CD4-positive, alpha-beta T cell (primary cell): ENCODE results near the gene RAPGEF2. TPM values are rescaled to one million over a fixed set of nuclear protein-coding genes. Genes with fewer than 3 reads are reported as not detected.

Experiments used
- ATAC-seq: fragments of 200-7000 bp; cut with Tn5 transposase; one replicate; pipeline ENCODE4 v1.10.0; 2022; ENCODE audit warnings: mild to moderate bottlenecking; ENCODE audit not compliant: poor library complexity
- CTCF ChIA-PET: fragments of 350-600 bp; sonication (Branson Sonifier 250); formaldehyde crosslinking; loops from one replicate; lab custom pipeline; 2021; ENCODE audit warnings: antibody characterized with exemption, inconsistent platforms; lab: Charles Lee
- POLR2A ChIA-PET: fragments of 350-600 bp; sonication (Branson Sonifier 250); formaldehyde crosslinking; loops from one replicate; lab custom pipeline; 2021; ENCODE audit warnings: antibody characterized with exemption, inconsistent platforms; lab: Charles Lee
- DNase-seq, 14 experiments: peaks; one replicate each; pipeline ENCODE4 v3.0.0-alpha.2; 2013 to 2020; ENCODE audit warnings: mixed read lengths in 2 of 14
- H3K27ac ChIP-seq, 2 donors: one replicate each; pipeline versions ENCODE4 v1.5.1 to v1.7.0; 2013; ENCODE audit warnings: low read length in 2 of 2, low read depth in 1 of 2, mild to moderate bottlenecking in 1 of 2
- H3K27me3 ChIP-seq, 2 experiments: 1 replicate in 1 of 2; 2 replicates in 1 of 2; pipeline versions ENCODE4 v1.6.1 to v1.7.0; 2013; ENCODE audit warnings: low read length in 2 of 2, control low read depth in 1 of 2, mild to moderate bottlenecking in 1 of 2, moderate library complexity in 1 of 2; ENCODE audit not compliant: insufficient read depth in 2 of 2, control insufficient read depth in 1 of 2
- H3K36me3 ChIP-seq: one replicate; pipeline ENCODE4 v1.6.1; 2013; ENCODE audit warnings: low read length, control low read depth; ENCODE audit not compliant: insufficient read depth
- H3K4me1 ChIP-seq: one replicate; pipeline ENCODE4 v1.6.1; 2013; ENCODE audit warnings: low read length, control low read depth; ENCODE audit not compliant: insufficient read depth
- H3K4me3 ChIP-seq: one replicate; pipeline ENCODE4 v1.5.1; 2013; ENCODE audit warnings: mild to moderate bottlenecking, low read length, moderate library complexity
- H3K9me3 ChIP-seq, 2 experiments: 1 replicate in 1 of 2; 2 replicates in 1 of 2; pipeline versions ENCODE4 v1.6.1 to v1.7.0; 2013; ENCODE audit warnings: low read length in 2 of 2, mild to moderate bottlenecking in 2 of 2, control low read depth in 1 of 2, moderate library complexity in 1 of 2; ENCODE audit not compliant: control insufficient read depth in 1 of 2, insufficient read depth in 1 of 2
- H3K27ac Mint-ChIP-seq: one replicate; pipeline ENCODE4 v1.8.0; 2020; ENCODE audit warnings: mixed read lengths
- H3K27me3 Mint-ChIP-seq: one replicate; pipeline ENCODE4 v1.8.0; 2021; ENCODE audit warnings: mixed read lengths
- H3K36me3 Mint-ChIP-seq: one replicate; pipeline ENCODE4 v1.8.0; 2021; ENCODE audit warnings: low read depth, mixed read lengths
- H3K4me1 Mint-ChIP-seq: one replicate; pipeline ENCODE4 v1.8.0; 2021; ENCODE audit warnings: low read depth, mixed read lengths
- H3K4me3 Mint-ChIP-seq: one replicate; pipeline ENCODE4 v1.8.0; 2020; ENCODE audit warnings: mild to moderate bottlenecking, mixed read lengths
- H3K9me3 Mint-ChIP-seq: one replicate; pipeline ENCODE4 v1.8.0; 2020; ENCODE audit warnings: mixed read lengths
- CTCF ChIP-seq: fragments of 200-600 bp; IDR thresholded peaks from one replicate; pipeline ENCODE4 v1.8.0; 2022; ENCODE audit warnings: antibody characterized with exemption, mild to moderate bottlenecking
- intact Hi-C, 2 experiments: fragments of 100-400 bp; cut with DNase I in 1 of 2; cut with micrococcal nuclease in 1 of 2; formaldehyde crosslinking; loops; one replicate each; pipeline versions ENCODE4 v1.15.1 to v1.9.0; 2023 to 2025; cut with DNase I, micrococcal nuclease
- total RNA-seq, 174 experiments: library from RNA in 2 of 174; stranded (reverse) in 2 of 174; gene quantifications; one replicate each; pipeline ENCODE4 v1.2.3 and lab custom pipeline; 2021 to 2026

The RAPGEF2 gene
- total RNA-seq, 2 experiments from 2014 or later = 25.6 to 26.4 TPM

- Mint-ChIP-seq H3K9me3 (no peaks in the 10 kb centered on the region), H3K27ac (no peak overlapping the region), H3K4me3 (no peak overlapping the region), H3K36me3 (no peaks in the 10 kb centered on the region), H3K4me1 (no peaks in the 10 kb centered on the region), H3K27me3 (no peaks in the 10 kb centered on the region)
- no peak overlapping the region for H3K27ac ChIP-seq
- H3K36me3 ChIP-seq = no peaks in the 10 kb centered on the region
- ChIA-PET CTCF (no interaction called here), POLR2A (no interaction called here)
- no peak for ATAC-seq
- no peak overlapping the region for H3K4me3 ChIP-seq
- intact Hi-C loops = no loop called here
- no peak for TF ChIP-seq CTCF
- no peaks in the 10 kb centered on the region for H3K9me3 ChIP-seq
- no peak for DNase-seq
- no peaks in the 10 kb centered on the region for H3K4me1 ChIP-seq
- no peaks in the 10 kb centered on the region for H3K27me3 ChIP-seq
Measured at GRCh38 chr4:159264057-159264456, 161.2 kb downstream of the RAPGEF2 start.

- no peak overlapping the region for H3K4me3 Mint-ChIP-seq
- Histone ChIP-seq H3K36me3 (no peaks in the 10 kb centered on the region), H3K27me3 (no peaks in the 10 kb centered on the region), H3K9me3 (no peaks in the 10 kb centered on the region), H3K4me3 (no peak overlapping the region), H3K4me1 (no peaks in the 10 kb centered on the region), H3K27ac (no peak overlapping the region)
- no peak overlapping the region for H3K27ac Mint-ChIP-seq
- ChIA-PET CTCF (interaction anchor here (0.6 to 1.1 kb wide), 3 partner anchors 12 to 352 kb away, joined by 3 to 5 read pairs (median 4); no protein-coding TSS in a partner anchor), POLR2A (no interaction called here)
- no peaks in the 10 kb centered on the region for H3K9me3 Mint-ChIP-seq
- no peaks in the 10 kb centered on the region for H3K27me3 Mint-ChIP-seq
- no peak for TF ChIP-seq CTCF
- ATAC-seq (no peak), DNase-seq (no peak)
- intact Hi-C loops = no loop called here
- H3K4me1 Mint-ChIP-seq = peaks cover 6% of the 10 kb centered on the region
- no peaks in the 10 kb centered on the region for H3K36me3 Mint-ChIP-seq
Measured at GRCh38 chr4:159266981-159267868, 164.3 kb downstream of the RAPGEF2 start.

- Histone ChIP-seq H3K4me1 (no peaks in the 10 kb centered on the region), H3K36me3 (no peaks in the 10 kb centered on the region), H3K9me3 (no peaks in the 10 kb centered on the region), H3K4me3 (no peak overlapping the region), H3K27ac (no peak overlapping the region), H3K27me3 (no peaks in the 10 kb centered on the region)
- H3K4me3 Mint-ChIP-seq = no peak overlapping the region
- no peaks in the 10 kb centered on the region for H3K27me3 Mint-ChIP-seq
- H3K27ac Mint-ChIP-seq = no peak overlapping the region
- DNase-seq (no peak), ATAC-seq (no peak)
- intact Hi-C loops = no loop called here
- H3K36me3 Mint-ChIP-seq = no peaks in the 10 kb centered on the region
- no peaks in the 10 kb centered on the region for H3K9me3 Mint-ChIP-seq
- CTCF ChIA-PET = interaction anchor here (0.6 to 1.1 kb wide), 3 partner anchors 13 to 353 kb away, joined by 3 to 5 read pairs (median 4); no protein-coding TSS in a partner anchor
- H3K4me1 Mint-ChIP-seq = peaks cover 12% of the 10 kb centered on the region
- POLR2A ChIA-PET = no interaction called here
- TF ChIP-seq CTCF = no peak
Measured at GRCh38 chr4:159267869-159268285, 165.0 kb downstream of the RAPGEF2 start.
